B cell (primary cell): ENCODE results near the gene FANCI. TPM values are rescaled to one million over a fixed set of nuclear protein-coding genes. Genes with fewer than 3 reads are reported as not detected.

Experiments
- ATAC-seq: fragments of 200-7000 bp; cut with Tn5 transposase; one replicate; pipeline ENCODE4 v1.10.0; 2021; ENCODE audit warnings: low read depth, mild to moderate bottlenecking, moderate number of reproducible peaks, moderate library complexity
- CTCF ChIA-PET: fragments of 350-600 bp; sonication (Branson Sonifier 250); formaldehyde crosslinking; loops from one replicate; lab custom pipeline; 2021; ENCODE audit warnings: antibody characterized with exemption, inconsistent platforms; lab: Charles Lee
- POLR2A ChIA-PET: fragments of 350-600 bp; sonication (Branson Sonifier 250); formaldehyde crosslinking; loops from one replicate; lab custom pipeline; 2021; ENCODE audit warnings: antibody characterized with exemption; lab: Charles Lee
- DNase-seq: peaks from one replicate; pipeline ENCODE4 v3.0.0; 2013
- H2AFZ ChIP-seq: 2 replicates; pipeline ENCODE4 v1.6.1; 2012; ENCODE audit warnings: mild to moderate bottlenecking, low read depth, low read length; ENCODE audit not compliant: insufficient read depth, poor library complexity, severe bottlenecking
- H3K27ac ChIP-seq, 2 donors: 1 replicate in 1 of 2; 2 replicates in 1 of 2; pipeline ENCODE4 v1.5.1; 2012 to 2013; ENCODE audit warnings: low read length in 2 of 2, mild to moderate bottlenecking in 2 of 2, moderate library complexity in 1 of 2
- H3K27me3 ChIP-seq, 4 experiments: fragments of 200-600 bp in 1 of 4; sonication (generic) in 1 of 4; replicated peaks in 1 of 4; 1 replicate in 2 of 4; 2 replicates in 2 of 4; pipeline versions ENCODE4 v1.6.1 to v1.7.0; 2013 to 2016; ENCODE audit warnings: low read length in 3 of 4, mild to moderate bottlenecking in 2 of 4, mixed read lengths in 1 of 4, moderate library complexity in 1 of 4; ENCODE audit not compliant: insufficient read depth in 4 of 4, control insufficient read depth in 3 of 4; ENCODE audit errors: control extremely low read depth in 1 of 4
- H3K36me3 ChIP-seq, 2 experiments: replicated peaks in 1 of 2; 1 replicate in 1 of 2; 2 replicates in 1 of 2; pipeline versions ENCODE4 v1.6.1 to v1.7.1; 2013; ENCODE audit warnings: low read length in 1 of 2; ENCODE audit not compliant: insufficient read depth in 2 of 2, control insufficient read depth in 1 of 2; ENCODE audit errors: control extremely low read depth in 1 of 2, extremely low read depth in 1 of 2
- H3K4me1 ChIP-seq, 2 donors: fragments of 200-600 bp in 1 of 2; sonication (generic) in 1 of 2; 1 replicate in 1 of 2; 2 replicates in 1 of 2; pipeline versions ENCODE4 v1.5.1 to v1.6.1; 2013 to 2017; ENCODE audit warnings: low read length in 2 of 2; ENCODE audit not compliant: control insufficient read depth in 2 of 2, insufficient read depth in 2 of 2
- H3K4me2 ChIP-seq: replicated peaks from 2 replicates; pipeline ENCODE3; 2012; ENCODE audit warnings: mild to moderate bottlenecking, low read depth, low read length; ENCODE audit not compliant: poor library complexity, severe bottlenecking
- H3K4me3 ChIP-seq, 5 experiments: fragments of 200-600 bp in 1 of 5; sonication (generic) in 1 of 5; 1 replicate in 3 of 5; 2 replicates in 2 of 5; pipeline versions ENCODE4 v1.5.1 to v1.7.0; 2011 to 2016; ENCODE audit warnings: low read length in 4 of 5, mild to moderate bottlenecking in 4 of 5, low read depth in 2 of 5, control low read depth in 1 of 5, moderate library complexity in 1 of 5; ENCODE audit not compliant: insufficient read depth in 1 of 5; ENCODE audit errors: control extremely low read depth in 1 of 5, extremely low read depth in 1 of 5
- H3K79me2 ChIP-seq: fragments of 200-600 bp; sonication (generic); one replicate; pipeline ENCODE4 v1.6.0; 2016; ENCODE audit warnings: low read length; ENCODE audit not compliant: control insufficient read depth, insufficient read depth
- H3K9ac ChIP-seq: fragments of 200-600 bp; sonication (generic); 2 replicates; pipeline ENCODE4 v1.6.1; 2017; ENCODE audit warnings: mild to moderate bottlenecking, low read length, moderate library complexity
- H3K9me3 ChIP-seq, 3 donors: one replicate each; pipeline versions ENCODE4 v1.6.1 to v1.7.1; 2013; ENCODE audit warnings: low read length in 2 of 3; ENCODE audit not compliant: control insufficient read depth in 2 of 3, insufficient read depth in 1 of 3; ENCODE audit errors: control extremely low read depth in 1 of 3
- H4K20me1 ChIP-seq: 2 replicates; pipeline ENCODE4 v1.6.0; 2012; ENCODE audit warnings: mild to moderate bottlenecking, low read length; ENCODE audit not compliant: insufficient read depth, control insufficient read depth, poor library complexity, severe bottlenecking
- H3K27ac Mint-ChIP-seq: one replicate; pipeline ENCODE4 v1.8.0; 2021; ENCODE audit warnings: mixed read lengths
- H3K27me3 Mint-ChIP-seq: one replicate; pipeline ENCODE4 v1.8.0; 2021; ENCODE audit warnings: mixed read lengths
- H3K4me1 Mint-ChIP-seq: one replicate; pipeline ENCODE4 v1.8.0; 2021; ENCODE audit warnings: mixed read lengths
- H3K4me3 Mint-ChIP-seq: one replicate; pipeline ENCODE4 v1.8.0; 2021; ENCODE audit warnings: mixed read lengths
- H3K9me3 Mint-ChIP-seq: one replicate; pipeline ENCODE4 v1.8.0; 2022; ENCODE audit warnings: mixed read lengths; ENCODE audit not compliant: insufficient read depth
- EZH2 ChIP-seq: IDR thresholded peaks from 2 replicates; pipeline ENCODE4 v1.6.1; 2012; ENCODE audit warnings: borderline replicate concordance, low read depth, mild to moderate bottlenecking, moderate library complexity, low read length; ENCODE audit not compliant: insufficient read depth, poor library complexity, severe bottlenecking
- WGBS: methylation state at CpG from one replicate; pipeline ENCODE4 v1.1.5; 2013; ENCODE audit warnings: missing lambda C conversion rate; ENCODE audit not compliant: insufficient coverage; 5-methylcytosine and 5-hydroxymethylcytosine counted together
- intact Hi-C: fragments of 100-400 bp; cut with micrococcal nuclease; formaldehyde crosslinking; loops from one replicate; pipeline ENCODE4 v1.10.0; 2022
- polyA plus RNA-seq: library from polyadenylated mRNA; depleted of rRNA; stranded (reverse); fragments of >200 nt; gene quantifications from 2 replicates; pipeline ENCODE4 v1.2.3, GENCODE V29; 2012
- total RNA-seq, 2 donors: library from RNA; stranded (reverse); fragments of 120-200 nt in 1 of 2; gene quantifications; 1 replicate in 1 of 2; 2 replicates in 1 of 2; pipeline versions ENCODE4 v1.2.3 to v1.2.4, GENCODE V29; 2013 to 2022
- TF ChIP-seq, protein P1 (sequence below): fragments of 200-600 bp; IDR thresholded peaks from one replicate; pipeline ENCODE4 v1.8.0; 2022; ENCODE audit warnings: antibody characterized with exemption, mild to moderate bottlenecking

The FANCI gene
- total and polyA plus RNA-seq, 2 donors (not counting 1 experiment from before 2014, with no cell fraction given): 2.7 to 14.2 TPM

DNA sequence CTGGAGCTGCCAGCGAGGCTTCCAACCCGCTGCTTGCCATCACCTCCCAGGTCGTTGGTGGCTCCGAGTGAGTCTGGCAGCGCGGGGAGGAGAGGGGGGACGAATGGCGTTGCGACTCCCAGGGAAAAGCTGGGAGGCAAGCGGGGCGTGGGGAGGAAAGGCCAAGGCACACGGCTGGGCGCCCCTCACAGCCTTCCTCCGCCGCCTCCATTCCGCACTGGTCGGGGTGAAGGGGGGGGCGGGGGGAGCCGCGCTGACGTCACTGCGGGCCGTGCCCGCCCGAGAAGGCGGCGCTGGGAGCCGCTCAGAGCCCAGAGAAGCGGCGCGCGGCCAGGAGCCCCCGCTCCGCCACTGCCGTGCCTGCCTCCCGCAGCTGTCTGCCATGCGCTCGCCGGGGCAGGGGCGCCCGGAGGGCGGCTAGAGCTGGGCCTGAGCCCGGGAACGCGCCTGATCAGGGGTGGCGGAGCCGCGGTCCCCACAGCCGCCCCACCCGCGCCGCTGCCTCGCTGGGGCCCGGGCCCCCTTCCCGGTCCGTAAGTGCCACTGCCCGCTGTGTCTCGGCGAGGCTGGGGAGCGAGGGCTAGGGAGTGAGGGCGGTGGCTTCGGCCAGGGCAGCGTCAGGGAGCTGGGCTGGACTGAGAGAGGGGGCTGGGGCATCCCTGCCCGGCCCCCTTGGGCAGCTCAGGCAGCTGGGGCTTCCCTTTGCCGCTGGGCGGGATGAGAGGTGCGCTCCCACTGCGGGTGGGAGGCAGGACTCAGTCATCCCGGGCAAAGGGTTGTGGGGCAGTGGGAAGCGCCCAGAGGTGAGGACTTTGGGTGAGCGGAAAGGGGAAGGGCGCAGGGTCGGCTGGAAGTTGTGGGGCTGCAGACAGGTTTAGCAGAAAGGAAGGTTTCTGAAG, 118.7 kb downstream of the FANCI start:
- peaks cover 24% of the 10 kb centered on the region for H3K4me1 Mint-ChIP-seq
- peaks cover 0 to 95% (median 70%) of the 10 kb centered on the region in 4 experiments for H3K27me3 ChIP-seq
- H3K36me3 ChIP-seq: no peaks in the 10 kb centered on the region
- no peaks in the 10 kb centered on the region for H3K9me3 Mint-ChIP-seq
- H3K9ac ChIP-seq: no peak overlapping the region
- peak; percentile 41 for DNase-seq
- H3K4me1 ChIP-seq: peaks cover 34 to 47% of the 10 kb centered on the region in 2 donors
- H3K4me3 Mint-ChIP-seq: peak overlapping the region; percentile 53
- H3K9me3 ChIP-seq: peaks cover 0 to 49% (median 0%) of the 10 kb centered on the region in 3 donors
- H4K20me1 ChIP-seq: no peaks in the 10 kb centered on the region
- POLR2A ChIA-PET: no interaction called here
- H2AFZ ChIP-seq: peak overlapping the region; percentile 23
- no peak for ATAC-seq
- H3K79me2 ChIP-seq: no peaks in the 10 kb centered on the region
- no peak overlapping the region for H3K27ac ChIP-seq
- CTCF ChIA-PET: interaction anchor here (8.2 kb wide), 1 partner anchor 67 kb away, joined by 126 read pairs; no protein-coding TSS in a partner anchor
- TF ChIP-seq EZH2: no peak
- TF ChIP-seq, protein P1, sequence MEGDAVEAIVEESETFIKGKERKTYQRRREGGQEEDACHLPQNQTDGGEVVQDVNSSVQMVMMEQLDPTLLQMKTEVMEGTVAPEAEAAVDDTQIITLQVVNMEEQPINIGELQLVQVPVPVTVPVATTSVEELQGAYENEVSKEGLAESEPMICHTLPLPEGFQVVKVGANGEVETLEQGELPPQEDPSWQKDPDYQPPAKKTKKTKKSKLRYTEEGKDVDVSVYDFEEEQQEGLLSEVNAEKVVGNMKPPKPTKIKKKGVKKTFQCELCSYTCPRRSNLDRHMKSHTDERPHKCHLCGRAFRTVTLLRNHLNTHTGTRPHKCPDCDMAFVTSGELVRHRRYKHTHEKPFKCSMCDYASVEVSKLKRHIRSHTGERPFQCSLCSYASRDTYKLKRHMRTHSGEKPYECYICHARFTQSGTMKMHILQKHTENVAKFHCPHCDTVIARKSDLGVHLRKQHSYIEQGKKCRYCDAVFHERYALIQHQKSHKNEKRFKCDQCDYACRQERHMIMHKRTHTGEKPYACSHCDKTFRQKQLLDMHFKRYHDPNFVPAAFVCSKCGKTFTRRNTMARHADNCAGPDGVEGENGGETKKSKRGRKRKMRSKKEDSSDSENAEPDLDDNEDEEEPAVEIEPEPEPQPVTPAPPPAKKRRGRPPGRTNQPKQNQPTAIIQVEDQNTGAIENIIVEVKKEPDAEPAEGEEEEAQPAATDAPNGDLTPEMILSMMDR: no peak
- intact Hi-C loops: no loop called here
- H3K4me3 ChIP-seq: no peak overlapping the region
- H3K4me2 ChIP-seq: peak overlapping the region; percentile 56
- 11% methylated on average over 69 of the region's 73 CpGs for WGBS
- H3K27ac Mint-ChIP-seq: no peak overlapping the region
- peaks cover 75% of the 10 kb centered on the region for H3K27me3 Mint-ChIP-seq

GRCh38 chr15:89363133-89363532, 119.4 kb downstream of the FANCI start:
- peaks cover 0 to 95% (median 65%) of the 10 kb centered on the region in 4 experiments for H3K27me3 ChIP-seq
- no peak overlapping the region for H3K4me2 ChIP-seq
- intact Hi-C loops: no loop called here

More at GRCh38 chr15:89363133-89363532, 119.4 kb downstream of the FANCI start:
- H3K4me3 ChIP-seq: no peak overlapping the region
- ChIA-PET CTCF (interaction anchor here (1.1 kb wide), 1 partner anchor 110 kb away, joined by 3 read pairs; no protein-coding TSS in a partner anchor), POLR2A (interaction anchor here (0.6 kb wide), 1 partner anchor 9 kb away, joined by 3 read pairs; no protein-coding TSS in a partner anchor)
- H3K36me3 ChIP-seq: no peaks in the 10 kb centered on the region
- no peak overlapping the region for H2AFZ ChIP-seq
- no peak for DNase-seq
- peaks cover 0 to 53% (median 0%) of the 10 kb centered on the region in 3 donors for H3K9me3 ChIP-seq
- Mint-ChIP-seq H3K4me1 (peaks cover 24% of the 10 kb centered on the region), H3K27me3 (peaks cover 70% of the 10 kb centered on the region), H3K27ac (no peak overlapping the region), H3K9me3 (no peaks in the 10 kb centered on the region), H3K4me3 (no peak overlapping the region)
- H4K20me1 ChIP-seq: no peaks in the 10 kb centered on the region
- no peak for ATAC-seq
- H3K4me1 ChIP-seq: peaks cover 38 to 54% of the 10 kb centered on the region in 2 donors
- TF ChIP-seq, protein P1: no peak
- no peak overlapping the region for H3K27ac ChIP-seq
- no peak overlapping the region for H3K9ac ChIP-seq
- WGBS: 11% methylated on average over 4 of the region's 6 CpGs
- H3K79me2 ChIP-seq: no peaks in the 10 kb centered on the region
